K562 (cell line): ENCODE measurements around the gene LIPE. TPM values are rescaled to one million over a fixed set of nuclear protein-coding genes. Genes with fewer than 3 reads are reported as not detected.
A peak's percentile ranks its signal among the peaks of the same experiment; 100 is the strongest.

Source experiments
- FOS ChIP-seq: IDR thresholded peaks from 3 replicates; pipeline ENCODE4 v1.6.1; 2011; ENCODE audit not compliant: insufficient read length; ENCODE audit errors: extremely low read depth
- HNRNPH1 ChIP-seq: fragments of 200-400 bp; formaldehyde crosslinking; optimal IDR thresholded peaks from 2 replicates; pipeline ENCODE3; 2017; ENCODE audit warnings: low read depth, mild to moderate bottlenecking, low read length, moderate library complexity
- JUND ChIP-seq, 2 experiments: IDR thresholded peaks; 2 replicates in 1 of 2; 3 replicates in 1 of 2; pipeline ENCODE4 v1.6.1; 2011; ENCODE audit warnings: borderline replicate concordance in 2 of 2, low read depth in 2 of 2, low read length in 2 of 2, improper control_type of control experiment in 1 of 2, missing biosample characterization in 1 of 2, missing genetic modification characterization in 1 of 2, missing genetic modification reagents in 1 of 2
- KDM2B ChIP-seq: fragments of 250-450 bp; sonication (Bioruptor Pico); IDR thresholded peaks from 2 replicates; pipeline ENCODE4 v1.8.0; 2021; ENCODE audit warnings: mild to moderate bottlenecking, moderate library complexity
- polyA plus RNA-seq, 8 experiments: library from polyadenylated mRNA; depleted of rRNA in 4 of 8; stranded (reverse) in 5 of 8; unstranded in 3 of 8; fragments of >200 nt; fragmentation: Nextera tagmentation in 2 of 8; fragmentation: Illumina TruSeq in 1 of 8; extraction: Ambion mirVana in 2 of 8; extraction: Trizol in 1 of 8; gene quantifications; 2 replicates each; pipeline versions ENCODE4 v1.2.1 to v1.2.3, GENCODE V29; 2011 to 2014; ENCODE audit warnings: inconsistent platforms in 1 of 8, missing spikeins in 1 of 8
- total RNA-seq, 7 experiments: library from RNA; depleted of rRNA in 6 of 7; stranded (reverse); fragments of >200 nt in 6 of 7; fragmentation: Illumina TruSeq in 2 of 7; extraction: Trizol in 2 of 7; gene quantifications; 2 replicates each; pipeline versions ENCODE4 v1.2.1 to v1.2.3, GENCODE V29; 2011 to 2021; ENCODE audit warnings: low replicate concordance in 1 of 7
- TF ChIP-seq, protein P1 (sequence below): sonication (generic); formaldehyde crosslinking; IDR thresholded peaks from 2 replicates; pipeline ENCODE4 v1.8.0; 2023; ENCODE audit warnings: mild to moderate bottlenecking, missing genetic modification reagents
- TF ChIP-seq, protein P2 (sequence below), 2 experiments: fragments of 200-800 bp in 1 of 2; sonication (Bioruptor generic) in 1 of 2; sonication (generic) in 1 of 2; formaldehyde crosslinking in 1 of 2; IDR thresholded peaks in 1 of 2; conservative IDR thresholded peaks in 1 of 2; 2 replicates each; pipeline versions ENCODE4 v1.5.0 to v1.6.1; 2016 to 2020; ENCODE audit warnings: missing compliant biosample characterization in 1 of 2, missing genetic modification characterization in 1 of 2, missing genetic modification reagents in 1 of 2

LIPE gene
- total and polyA plus RNA-seq, 9 of the 15 experiments (the other 6 are each of a cell fraction or from before 2014, with no cell fraction given) = 0.22 TPM; not detected in 8

DNA sequence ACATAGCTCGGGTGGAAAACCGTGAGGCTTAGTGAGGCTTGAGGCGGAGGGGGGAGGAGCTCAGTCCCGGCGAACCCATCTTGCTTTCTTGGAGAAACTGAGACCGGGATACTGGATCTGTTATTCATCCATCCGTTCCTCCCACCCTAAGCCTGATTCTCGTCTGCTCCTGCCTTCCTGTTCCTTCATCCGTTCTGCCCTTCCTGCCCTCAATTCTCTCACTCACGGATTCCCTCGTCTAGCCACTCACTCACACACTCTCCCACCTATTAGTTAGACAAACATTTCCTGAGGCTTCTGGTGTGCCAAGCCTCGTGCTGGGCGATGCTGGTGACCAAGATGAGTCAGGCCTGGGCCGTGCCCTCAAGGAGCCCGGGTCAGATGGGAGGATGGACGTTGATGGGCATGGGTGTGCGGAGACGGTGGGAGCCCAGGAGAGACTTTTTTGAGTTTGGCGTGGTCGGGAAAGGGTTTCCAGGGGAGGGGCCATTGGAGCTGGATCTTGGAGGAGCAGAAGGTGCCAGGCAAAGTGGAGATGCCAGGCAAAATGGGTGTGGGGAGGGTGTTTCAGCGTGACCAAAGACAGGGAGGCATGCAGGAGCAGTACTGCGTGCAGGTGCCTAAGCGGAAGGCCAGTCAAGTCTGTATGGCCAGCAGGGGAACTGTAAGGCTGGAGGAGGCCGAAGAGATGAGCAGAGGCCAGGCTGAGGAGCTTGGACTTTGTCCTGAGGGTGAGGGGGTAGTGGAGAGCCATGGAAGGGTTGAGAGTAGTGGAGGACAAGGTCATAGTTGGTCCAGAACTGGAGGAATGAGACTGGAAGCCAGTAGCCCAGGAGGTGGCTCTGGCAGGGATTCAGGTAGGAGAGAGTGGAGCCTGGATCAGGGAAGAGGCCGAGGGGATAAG is 29.7 kb downstream of the LIPE start (continued):
- TF ChIP-seq, protein P1, sequence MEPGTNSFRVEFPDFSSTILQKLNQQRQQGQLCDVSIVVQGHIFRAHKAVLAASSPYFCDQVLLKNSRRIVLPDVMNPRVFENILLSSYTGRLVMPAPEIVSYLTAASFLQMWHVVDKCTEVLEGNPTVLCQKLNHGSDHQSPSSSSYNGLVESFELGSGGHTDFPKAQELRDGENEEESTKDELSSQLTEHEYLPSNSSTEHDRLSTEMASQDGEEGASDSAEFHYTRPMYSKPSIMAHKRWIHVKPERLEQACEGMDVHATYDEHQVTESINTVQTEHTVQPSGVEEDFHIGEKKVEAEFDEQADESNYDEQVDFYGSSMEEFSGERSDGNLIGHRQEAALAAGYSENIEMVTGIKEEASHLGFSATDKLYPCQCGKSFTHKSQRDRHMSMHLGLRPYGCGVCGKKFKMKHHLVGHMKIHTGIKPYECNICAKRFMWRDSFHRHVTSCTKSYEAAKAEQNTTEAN (CRISPR knock-in tag) = no peak
- TF ChIP-seq FOS = no peak
- TF ChIP-seq JUND (IDR thresholded peaks at IDR 0.05; ENCODE audit: borderline replicate concordance, low read depth, low read length) = no peak
- no peak; the same call in 2 of the 3 replicates for TF ChIP-seq JUND (tag; IDR thresholded peaks at IDR 0.05; ENCODE audit: borderline replicate concordance, low read depth, low read length)
- TF ChIP-seq HNRNPH1 = no peak
- TF ChIP-seq, protein P2, sequence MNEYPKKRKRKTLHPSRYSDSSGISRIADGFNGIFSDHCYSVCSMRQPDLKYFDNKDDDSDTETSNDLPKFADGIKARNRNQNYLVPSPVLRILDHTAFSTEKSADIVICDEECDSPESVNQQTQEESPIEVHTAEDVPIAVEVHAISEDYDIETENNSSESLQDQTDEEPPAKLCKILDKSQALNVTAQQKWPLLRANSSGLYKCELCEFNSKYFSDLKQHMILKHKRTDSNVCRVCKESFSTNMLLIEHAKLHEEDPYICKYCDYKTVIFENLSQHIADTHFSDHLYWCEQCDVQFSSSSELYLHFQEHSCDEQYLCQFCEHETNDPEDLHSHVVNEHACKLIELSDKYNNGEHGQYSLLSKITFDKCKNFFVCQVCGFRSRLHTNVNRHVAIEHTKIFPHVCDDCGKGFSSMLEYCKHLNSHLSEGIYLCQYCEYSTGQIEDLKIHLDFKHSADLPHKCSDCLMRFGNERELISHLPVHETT (CRISPR knock-in tag; conservative IDR thresholded peaks at IDR 0.05 in 1 of 2, IDR thresholded peaks at IDR 0.05 in 1 of 2) = 0 out of 4 replicates have a peak, but pooled peaks of 1 of the 2 experiments have one; percentile 22
- peak; percentile 91; the same call in 1 of the 2 replicates for TF ChIP-seq KDM2B
